PC-9 (cell line): Measurements from ENCODE around the gene AGAP1. TPM values are rescaled to one million over a fixed set of nuclear protein-coding genes. Genes with fewer than 3 reads are reported as not detected.

Experiments
- BruUV-seq: library from RNA; stranded (reverse); fragments of 400-500 nt; replicated peaks from 2 replicates; lab custom pipeline; 2021; lab: Mats Ljungman, UMichigan
- CTCF ChIA-PET: fragments of 300-600 bp; sonication (Branson Sonifier 250); formaldehyde crosslinking; loops from one replicate; lab custom pipeline; 2022; ENCODE audit warnings: antibody characterized with exemption; lab: Charles Lee
- POLR2A ChIA-PET: fragments of 300-600 bp; sonication (Branson Sonifier 250); formaldehyde crosslinking; loops from one replicate; lab custom pipeline; 2022; ENCODE audit warnings: antibody characterized with exemption; ENCODE audit not compliant: unreplicated experiment; lab: Charles Lee
- DNase-seq, 2 experiments: peaks; one replicate each; pipeline versions ENCODE4 v3.0.0 to v3.0.0-alpha.2; 2015 to 2022; ENCODE audit warnings: mixed read lengths in 1 of 2
- H2AFZ ChIP-seq: fragments of 200-600 bp; sonication (generic); 2 replicates; pipeline ENCODE4 v1.8.1; 2017; ENCODE audit warnings: antibody characterized with exemption
- H3F3A ChIP-seq: fragments of 200-600 bp; sonication (generic); 2 replicates; pipeline ENCODE4 v1.8.1; 2017; ENCODE audit warnings: antibody characterized with exemption, mild to moderate bottlenecking, low read depth; ENCODE audit not compliant: insufficient read depth
- H3K27ac ChIP-seq: fragments of 200-600 bp; sonication (generic); 2 replicates; pipeline ENCODE4 v1.6.1; 2016; ENCODE audit warnings: mixed run types
- H3K27me3 ChIP-seq: fragments of 200-600 bp; sonication (generic); 2 replicates; pipeline ENCODE4 v1.6.1; 2016; ENCODE audit warnings: low read depth, mixed run types; ENCODE audit not compliant: insufficient read depth
- H3K36me3 ChIP-seq: fragments of 200-600 bp; sonication (generic); 2 replicates; pipeline ENCODE4 v1.6.1; 2016; ENCODE audit warnings: low read depth, mixed run types
- H3K4me1 ChIP-seq: fragments of 200-600 bp; sonication (generic); replicated peaks from 2 replicates; pipeline ENCODE4 v1.6.1; 2016; ENCODE audit warnings: mixed run types; ENCODE audit not compliant: insufficient read depth
- H3K4me2 ChIP-seq: fragments of 200-600 bp; sonication (generic); 2 replicates; pipeline ENCODE4 v1.6.1; 2017; ENCODE audit warnings: mixed run types
- H3K4me3 ChIP-seq: fragments of 200-600 bp; sonication (generic); 2 replicates; pipeline ENCODE4 v1.6.1; 2016; ENCODE audit warnings: mixed run types
- H3K79me2 ChIP-seq: fragments of 200-600 bp; sonication (generic); 2 replicates; pipeline ENCODE4 v1.6.1; 2017; ENCODE audit warnings: low read depth, mixed run types
- H3K9me2 ChIP-seq: fragments of 200-600 bp; sonication (generic); 2 replicates; pipeline ENCODE4 v1.8.1; 2017; ENCODE audit warnings: mild to moderate bottlenecking; ENCODE audit not compliant: insufficient read depth
- H3K9me3 ChIP-seq: fragments of 200-600 bp; sonication (generic); 2 replicates; pipeline ENCODE4 v1.8.1; 2016; ENCODE audit warnings: low read depth; ENCODE audit not compliant: insufficient read depth
- H4K20me1 ChIP-seq: fragments of 200-600 bp; sonication (generic); 2 replicates; pipeline ENCODE4 v1.8.1; 2017; ENCODE audit not compliant: insufficient read depth
- CTCF ChIP-seq: fragments of 200-600 bp; sonication (generic); conservative IDR thresholded peaks from 2 replicates; pipeline ENCODE4 v1.6.1; 2017; ENCODE audit warnings: mixed run types, antibody characterized with exemption, mild to moderate bottlenecking, moderate library complexity
- EZH2 ChIP-seq: fragments of 200-600 bp; sonication (generic); IDR thresholded peaks from 2 replicates; pipeline ENCODE4 v1.8.0; 2017; ENCODE audit warnings: antibody characterized with exemption, low read depth
- intact Hi-C: fragments of 100-400 bp; cut with micrococcal nuclease; formaldehyde crosslinking; loops from one replicate; pipeline ENCODE4 v1.10.0; 2022; ENCODE audit not compliant: unreplicated experiment
- total RNA-seq: library from RNA; stranded (reverse); gene quantifications from 2 replicates; pipeline ENCODE4 v1.2.3, GENCODE V29; 2021

The AGAP1 gene
- total RNA-seq, 1 experiment from 2014 or later, result 91.4 TPM

GRCh38 chr2:235868645-235869044 is 374.8 kb downstream of the AGAP1 start:
- Histone ChIP-seq H3F3A (no peaks in the 10 kb centered on the region), H3K27me3 (no peaks in the 10 kb centered on the region), H3K9me3 (no peaks in the 10 kb centered on the region), H3K79me2 (no peaks in the 10 kb centered on the region; the same call in 1 of the 2 replicates), H4K20me1 (peaks cover 8% of the 10 kb centered on the region), H3K4me1 (no peaks in the 10 kb centered on the region), H3K36me3 (no peaks in the 10 kb centered on the region), H3K27ac (no peak overlapping the region), H3K9me2 (no peaks in the 10 kb centered on the region), H3K4me2 (no peak overlapping the region), H3K4me3 (no peak overlapping the region), H2AFZ (no peak overlapping the region)
- ChIA-PET CTCF (no interaction called here), POLR2A (interaction anchor here (0.6 kb wide), 1 partner anchor 908 kb away, joined by 13 read pairs; no protein-coding TSS in a partner anchor)
- TF ChIP-seq CTCF (no peak), EZH2 (no peak)
- no TSS peak for BruUV-seq
- intact Hi-C loops, result no loop called here
- no peak for DNase-seq

DNA sequence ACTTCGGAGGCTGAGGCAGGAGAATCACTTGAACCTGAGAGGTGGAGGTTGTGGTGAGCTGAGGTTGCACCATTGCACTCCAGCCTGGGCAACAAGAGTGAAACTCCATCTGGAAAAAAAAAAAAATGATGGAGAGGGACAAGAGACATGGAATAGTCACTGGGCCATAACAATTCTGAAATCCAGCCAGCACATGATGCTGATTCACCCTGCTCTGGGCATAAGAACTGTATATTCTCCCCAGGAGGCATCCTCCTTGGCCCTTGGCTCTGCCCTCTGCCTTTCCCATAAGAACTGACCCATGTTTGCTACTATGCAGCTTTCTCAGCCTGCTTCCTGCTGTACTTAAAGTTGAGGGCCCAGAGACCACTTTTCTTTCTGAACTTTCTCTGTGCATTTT is 376.7 kb downstream of the AGAP1 start:
- Histone ChIP-seq H3K27me3 (no peaks in the 10 kb centered on the region), H3K79me2 (no peaks in the 10 kb centered on the region), H3K27ac (no peak overlapping the region), H3K9me2 (no peaks in the 10 kb centered on the region), H3K9me3 (no peaks in the 10 kb centered on the region), H3K4me1 (no peaks in the 10 kb centered on the region), H3F3A (no peaks in the 10 kb centered on the region), H3K36me3 (no peaks in the 10 kb centered on the region), H3K4me2 (no peak overlapping the region), H3K4me3 (no peak overlapping the region), H4K20me1 (peaks cover 8% of the 10 kb centered on the region; the same call in 1 of the 2 replicates), H2AFZ (no peak overlapping the region)
- TF ChIP-seq CTCF (no peak), EZH2 (no peak)
- no TSS peak for BruUV-seq
- ChIA-PET CTCF (no interaction called here), POLR2A (no interaction called here)
- intact Hi-C loops, result no loop called here
- no peak for DNase-seq

DNA sequence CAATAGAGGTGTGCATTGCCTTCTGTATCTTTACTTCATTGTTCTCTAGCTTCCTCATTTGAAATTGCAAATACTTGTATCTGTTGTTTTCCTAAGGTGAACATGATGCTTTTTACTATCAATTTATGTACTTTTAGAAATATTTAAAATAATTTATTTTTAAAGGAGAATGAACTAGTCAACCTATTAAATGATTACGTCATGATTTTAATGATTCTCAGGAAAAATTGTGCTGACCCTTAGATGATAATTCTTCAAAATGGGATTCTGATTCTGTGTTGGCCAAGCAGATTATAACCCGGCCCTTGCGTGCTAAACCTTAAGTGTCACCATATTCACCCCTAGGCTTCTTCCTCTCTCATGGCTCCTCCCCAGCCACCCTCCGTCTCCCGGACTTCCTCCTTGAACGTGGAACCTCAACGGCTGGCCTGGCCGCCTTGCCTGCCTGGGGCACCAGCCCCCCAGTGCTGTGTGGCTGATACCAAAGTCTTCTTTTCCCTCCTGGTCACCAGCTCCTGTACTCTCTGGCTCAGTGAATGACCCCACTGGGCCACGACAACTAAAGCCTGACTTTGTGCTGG is 382.3 kb downstream of the AGAP1 start:
- Histone ChIP-seq H4K20me1 (peaks cover 7% of the 10 kb centered on the region; the same call in 1 of the 2 replicates), H3K79me2 (no peaks in the 10 kb centered on the region), H3K9me3 (no peaks in the 10 kb centered on the region), H3K27me3 (no peaks in the 10 kb centered on the region), H3K4me3 (no peak overlapping the region), H3K4me2 (no peak overlapping the region), H2AFZ (no peak overlapping the region), H3K4me1 (no peaks in the 10 kb centered on the region), H3K9me2 (no peaks in the 10 kb centered on the region), H3F3A (no peaks in the 10 kb centered on the region), H3K36me3 (no peaks in the 10 kb centered on the region), H3K27ac (no peak overlapping the region)
- intact Hi-C loops, result no loop called here
- POLR2A ChIA-PET, result no interaction called here
- CTCF ChIA-PET, result no interaction called here
- TF ChIP-seq EZH2, result no peak
- TF ChIP-seq CTCF, result no peak
- DNase-seq, result no peak
- BruUV-seq, result no TSS peak
